K562 (cell line): Measurements from ENCODE around the gene PRMT5. TPM values are rescaled to one million over a fixed set of nuclear protein-coding genes. Genes with fewer than 3 reads are reported as not detected.
A peak's percentile ranks its signal among the peaks of the same experiment; 100 is the strongest.

Source experiments
- ATF6 ChIP-seq: sonication (generic); formaldehyde crosslinking; IDR thresholded peaks from 2 replicates; pipeline ENCODE4 v1.4.0; 2020; ENCODE audit warnings: mild to moderate bottlenecking, missing genetic modification reagents
- ETV5 ChIP-seq: sonication (generic); formaldehyde crosslinking; IDR thresholded peaks from 2 replicates; pipeline ENCODE4 v1.4.0; 2020; ENCODE audit warnings: low read depth, mild to moderate bottlenecking, missing genetic modification reagents
- HES1 ChIP-seq: fragments of 450-650 bp; IDR thresholded peaks from 2 replicates; pipeline ENCODE4 v1.6.1; 2016; ENCODE audit warnings: low read depth, mild to moderate bottlenecking, moderate library complexity
- HMGXB4 ChIP-seq: sonication (generic); formaldehyde crosslinking; IDR thresholded peaks from 2 replicates; pipeline ENCODE4 v1.8.1; 2023; ENCODE audit warnings: mild to moderate bottlenecking, missing genetic modification reagents
- ID3 ChIP-seq, 2 experiments: fragments of 250-450 bp in 1 of 2; fragments of 450-650 bp in 1 of 2; sonication (Bioruptor Pico) in 1 of 2; IDR thresholded peaks; 2 replicates each; pipeline versions ENCODE4 v1.6.1 to v1.8.0; 2016 to 2021; ENCODE audit warnings: mild to moderate bottlenecking in 2 of 2, moderate library complexity in 2 of 2, missing compliant biosample characterization in 1 of 2, missing genetic modification characterization in 1 of 2
- LEF1 ChIP-seq: fragments of 450-650 bp; IDR thresholded peaks from 2 replicates; pipeline ENCODE4 v1.6.1; 2016; ENCODE audit warnings: mild to moderate bottlenecking
- NCOA4 ChIP-seq: fragments of 450-650 bp; IDR thresholded peaks from 2 replicates; pipeline ENCODE4 v1.6.1; 2018; ENCODE audit warnings: mild to moderate bottlenecking; ENCODE audit not compliant: partially characterized antibody
- NKRF ChIP-seq: fragments of 450-650 bp; IDR thresholded peaks from 2 replicates; pipeline ENCODE4 v1.6.1; 2016; ENCODE audit warnings: borderline replicate concordance
- NR1H2 ChIP-seq: sonication (generic); formaldehyde crosslinking; IDR thresholded peaks from 2 replicates; pipeline ENCODE4 v1.4.0; 2020; ENCODE audit warnings: mild to moderate bottlenecking, missing genetic modification reagents
- SP2 ChIP-seq: IDR thresholded peaks from 2 replicates; pipeline ENCODE4 v1.6.1; 2011; ENCODE audit warnings: mild to moderate bottlenecking, low read depth, low read length, moderate library complexity; ENCODE audit not compliant: poor library complexity, severe bottlenecking; ENCODE audit errors: extremely low read depth
- ZBTB11 ChIP-seq, 3 experiments: fragments of 200-800 bp in 1 of 3; fragments of 250-450 bp in 1 of 3; fragments of 450-650 bp in 1 of 3; sonication (Bioruptor Pico) in 1 of 3; sonication (Bioruptor generic) in 1 of 3; formaldehyde crosslinking in 1 of 3; IDR thresholded peaks; 2 replicates each; pipeline versions ENCODE4 v1.6.1 to v1.8.0; 2016 to 2022; ENCODE audit warnings: mild to moderate bottlenecking in 2 of 3, missing genetic modification characterization in 2 of 3, missing compliant biosample characterization in 1 of 3, moderate library complexity in 1 of 3
- ZNF143 ChIP-seq: sonication (generic); formaldehyde crosslinking; IDR thresholded peaks from 2 replicates; pipeline ENCODE4 v1.9.0; 2022; ENCODE audit warnings: mild to moderate bottlenecking, missing genetic modification reagents
- ZNF282 ChIP-seq: sonication (generic); formaldehyde crosslinking; IDR thresholded peaks from 2 replicates; pipeline ENCODE4 v1.8.1; 2023; ENCODE audit warnings: missing genetic modification reagents
- ZNF668 ChIP-seq: fragments of 250-450 bp; sonication (Bioruptor Pico); IDR thresholded peaks from 2 replicates; pipeline ENCODE4 v1.8.0; 2022; ENCODE audit warnings: mild to moderate bottlenecking, inconsistent platforms
- polyA plus RNA-seq, 8 experiments: library from polyadenylated mRNA; depleted of rRNA in 4 of 8; stranded (reverse) in 5 of 8; unstranded in 3 of 8; fragments of >200 nt; fragmentation: Nextera tagmentation in 2 of 8; fragmentation: Illumina TruSeq in 1 of 8; extraction: Ambion mirVana in 2 of 8; extraction: Trizol in 1 of 8; gene quantifications; 2 replicates each; pipeline versions ENCODE4 v1.2.1 to v1.2.3, GENCODE V29; 2011 to 2014; ENCODE audit warnings: inconsistent platforms in 1 of 8, missing spikeins in 1 of 8
- total RNA-seq, 7 experiments: library from RNA; depleted of rRNA in 6 of 7; stranded (reverse); fragments of >200 nt in 6 of 7; fragmentation: Illumina TruSeq in 2 of 7; extraction: Trizol in 2 of 7; gene quantifications; 2 replicates each; pipeline versions ENCODE4 v1.2.1 to v1.2.3, GENCODE V29; 2011 to 2021; ENCODE audit warnings: low replicate concordance in 1 of 7

PRMT5 gene
- total and polyA plus RNA-seq, 9 of the 15 experiments (the other 6 are each of a cell fraction or from before 2014, with no cell fraction given) = 114 to 552 (median 222) TPM

- peak in 1 of 3 experiments; percentile 25; a peak in 1 of 6 replicates for TF ChIP-seq ZBTB11 (CRISPR knock-in tag; IDR thresholded peaks at IDR 0.05)
- TF ChIP-seq HMGXB4 (CRISPR knock-in tag) = no peak
- TF ChIP-seq NR1H2 = no peak
- TF ChIP-seq SP2 = no peak
- TF ChIP-seq LEF1 = peak; percentile 55; the same call in 1 of the 2 replicates
- TF ChIP-seq ETV5 = peak; percentile 13
- TF ChIP-seq ZNF143 = no peak
- TF ChIP-seq ID3 (CRISPR knock-in tag; IDR thresholded peaks at IDR 0.05) = no peak
- peak; percentile 27; the same call in 1 of the 2 replicates for TF ChIP-seq ID3 (tag; IDR thresholded peaks at IDR 0.05)
- TF ChIP-seq HES1 = no peak
- peak; percentile 30 for TF ChIP-seq NKRF
- 0 out of 2 replicates have a peak, but pooled peaks have one; percentile 83 for TF ChIP-seq ZNF282
- TF ChIP-seq ATF6 (CRISPR knock-in tag) = 0 out of 2 replicates have a peak, but pooled peaks have one; percentile 26
- no peak for TF ChIP-seq NCOA4
- no peak for TF ChIP-seq ZNF668 (CRISPR knock-in tag)
Observed at GRCh38 chr14:22871224-22872032, 57.7 kb downstream of the PRMT5 start, which contains the start of gene LRP10 (continued).
